Measurements from ENCODE around the gene JPH4. TPM values are rescaled to one million over a fixed set of nuclear protein-coding genes. Genes with fewer than 3 reads are reported as not detected.

The JPH4 gene
- total RNA-seq, 1 experiment from 2014 or later = 50.1 TPM

DNA sequence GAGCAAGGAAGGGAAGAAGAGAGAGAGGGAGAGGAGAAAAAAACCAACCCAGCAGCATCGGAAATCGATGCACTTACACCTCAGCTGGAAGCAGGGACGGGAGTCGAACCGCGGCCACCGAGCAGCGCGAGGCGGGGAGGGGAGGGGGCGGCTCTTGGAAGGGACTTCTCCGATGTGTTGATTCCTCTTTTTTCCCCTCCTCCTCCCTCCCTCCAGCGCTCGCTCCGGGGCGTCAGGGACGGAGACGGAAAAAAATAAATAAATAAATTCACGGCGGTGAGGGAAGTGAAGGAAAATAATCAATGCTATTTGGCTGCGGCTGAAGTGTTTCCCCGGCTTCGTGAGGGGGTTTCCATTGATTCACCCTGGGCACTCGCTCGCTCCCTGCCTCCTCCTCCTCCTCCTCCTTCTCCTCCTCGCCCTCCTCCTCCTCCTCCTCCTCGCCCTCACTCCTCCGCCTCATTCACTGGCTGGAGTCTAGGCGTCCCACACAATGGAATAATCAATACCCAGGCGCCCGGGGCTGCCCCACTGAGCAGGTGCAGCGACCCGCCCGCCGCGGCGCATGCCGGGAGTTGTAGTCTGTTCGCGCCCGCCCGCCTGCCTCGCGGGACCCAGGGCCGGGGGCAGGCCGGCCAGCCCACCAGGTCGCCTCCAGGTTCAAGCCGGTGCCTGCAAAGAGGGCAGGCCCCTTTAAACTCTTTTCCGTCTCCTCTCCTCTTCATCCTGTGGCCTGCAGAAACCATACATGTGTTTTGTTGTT lies 27.1 kb downstream of the JPH4 start, which contains the start of gene ZFHX2 (continued):
- TF ChIP-seq ZNF423 (CRISPR knock-in tag; IDR thresholded peaks at IDR 0.05) = no peak
- peak; percentile 26; the same call in 1 of the 2 replicates for TF ChIP-seq TEAD1 (CRISPR knock-in tag; IDR thresholded peaks at IDR 0.05)
- TF ChIP-seq, protein P1, sequence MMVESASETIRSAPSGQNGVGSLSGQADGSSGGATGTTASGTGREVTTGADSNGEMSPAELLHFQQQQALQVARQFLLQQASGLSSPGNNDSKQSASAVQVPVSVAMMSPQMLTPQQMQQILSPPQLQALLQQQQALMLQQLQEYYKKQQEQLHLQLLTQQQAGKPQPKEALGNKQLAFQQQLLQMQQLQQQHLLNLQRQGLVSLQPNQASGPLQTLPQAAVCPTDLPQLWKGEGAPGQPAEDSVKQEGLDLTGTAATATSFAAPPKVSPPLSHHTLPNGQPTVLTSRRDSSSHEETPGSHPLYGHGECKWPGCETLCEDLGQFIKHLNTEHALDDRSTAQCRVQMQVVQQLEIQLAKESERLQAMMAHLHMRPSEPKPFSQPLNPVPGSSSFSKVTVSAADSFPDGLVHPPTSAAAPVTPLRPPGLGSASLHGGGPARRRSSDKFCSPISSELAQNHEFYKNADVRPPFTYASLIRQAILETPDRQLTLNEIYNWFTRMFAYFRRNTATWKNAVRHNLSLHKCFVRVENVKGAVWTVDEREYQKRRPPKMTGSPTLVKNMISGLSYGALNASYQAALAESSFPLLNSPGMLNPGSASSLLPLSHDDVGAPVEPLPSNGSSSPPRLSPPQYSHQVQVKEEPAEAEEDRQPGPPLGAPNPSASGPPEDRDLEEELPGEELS (CRISPR knock-in tag; IDR thresholded peaks at IDR 0.05) = no peak
- TF ChIP-seq, protein P2, sequence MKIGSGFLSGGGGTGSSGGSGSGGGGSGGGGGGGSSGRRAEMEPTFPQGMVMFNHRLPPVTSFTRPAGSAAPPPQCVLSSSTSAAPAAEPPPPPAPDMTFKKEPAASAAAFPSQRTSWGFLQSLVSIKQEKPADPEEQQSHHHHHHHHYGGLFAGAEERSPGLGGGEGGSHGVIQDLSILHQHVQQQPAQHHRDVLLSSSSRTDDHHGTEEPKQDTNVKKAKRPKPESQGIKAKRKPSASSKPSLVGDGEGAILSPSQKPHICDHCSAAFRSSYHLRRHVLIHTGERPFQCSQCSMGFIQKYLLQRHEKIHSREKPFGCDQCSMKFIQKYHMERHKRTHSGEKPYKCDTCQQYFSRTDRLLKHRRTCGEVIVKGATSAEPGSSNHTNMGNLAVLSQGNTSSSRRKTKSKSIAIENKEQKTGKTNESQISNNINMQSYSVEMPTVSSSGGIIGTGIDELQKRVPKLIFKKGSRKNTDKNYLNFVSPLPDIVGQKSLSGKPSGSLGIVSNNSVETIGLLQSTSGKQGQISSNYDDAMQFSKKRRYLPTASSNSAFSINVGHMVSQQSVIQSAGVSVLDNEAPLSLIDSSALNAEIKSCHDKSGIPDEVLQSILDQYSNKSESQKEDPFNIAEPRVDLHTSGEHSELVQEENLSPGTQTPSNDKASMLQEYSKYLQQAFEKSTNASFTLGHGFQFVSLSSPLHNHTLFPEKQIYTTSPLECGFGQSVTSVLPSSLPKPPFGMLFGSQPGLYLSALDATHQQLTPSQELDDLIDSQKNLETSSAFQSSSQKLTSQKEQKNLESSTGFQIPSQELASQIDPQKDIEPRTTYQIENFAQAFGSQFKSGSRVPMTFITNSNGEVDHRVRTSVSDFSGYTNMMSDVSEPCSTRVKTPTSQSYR (CRISPR knock-in tag; IDR thresholded peaks at IDR 0.05) = no peak
- TF ChIP-seq, protein P3, sequence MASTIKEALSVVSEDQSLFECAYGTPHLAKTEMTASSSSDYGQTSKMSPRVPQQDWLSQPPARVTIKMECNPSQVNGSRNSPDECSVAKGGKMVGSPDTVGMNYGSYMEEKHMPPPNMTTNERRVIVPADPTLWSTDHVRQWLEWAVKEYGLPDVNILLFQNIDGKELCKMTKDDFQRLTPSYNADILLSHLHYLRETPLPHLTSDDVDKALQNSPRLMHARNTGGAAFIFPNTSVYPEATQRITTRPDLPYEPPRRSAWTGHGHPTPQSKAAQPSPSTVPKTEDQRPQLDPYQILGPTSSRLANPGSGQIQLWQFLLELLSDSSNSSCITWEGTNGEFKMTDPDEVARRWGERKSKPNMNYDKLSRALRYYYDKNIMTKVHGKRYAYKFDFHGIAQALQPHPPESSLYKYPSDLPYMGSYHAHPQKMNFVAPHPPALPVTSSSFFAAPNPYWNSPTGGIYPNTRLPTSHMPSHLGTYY (CRISPR knock-in tag; IDR thresholded peaks at IDR 0.05) = no peak
- TF ChIP-seq, protein P4, sequence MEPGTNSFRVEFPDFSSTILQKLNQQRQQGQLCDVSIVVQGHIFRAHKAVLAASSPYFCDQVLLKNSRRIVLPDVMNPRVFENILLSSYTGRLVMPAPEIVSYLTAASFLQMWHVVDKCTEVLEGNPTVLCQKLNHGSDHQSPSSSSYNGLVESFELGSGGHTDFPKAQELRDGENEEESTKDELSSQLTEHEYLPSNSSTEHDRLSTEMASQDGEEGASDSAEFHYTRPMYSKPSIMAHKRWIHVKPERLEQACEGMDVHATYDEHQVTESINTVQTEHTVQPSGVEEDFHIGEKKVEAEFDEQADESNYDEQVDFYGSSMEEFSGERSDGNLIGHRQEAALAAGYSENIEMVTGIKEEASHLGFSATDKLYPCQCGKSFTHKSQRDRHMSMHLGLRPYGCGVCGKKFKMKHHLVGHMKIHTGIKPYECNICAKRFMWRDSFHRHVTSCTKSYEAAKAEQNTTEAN (CRISPR knock-in tag; IDR thresholded peaks at IDR 0.05) = 0 out of 2 replicates have a peak, but pooled peaks have one; percentile 33
- TF ChIP-seq OVOL2 (CRISPR knock-in tag; IDR thresholded peaks at IDR 0.05; ENCODE audit: borderline replicate concordance) = no peak
- TF ChIP-seq RELA (CRISPR knock-in tag; IDR thresholded peaks at IDR 0.05; ENCODE audit: borderline replicate concordance) = no peak
- TF ChIP-seq, protein P5, sequence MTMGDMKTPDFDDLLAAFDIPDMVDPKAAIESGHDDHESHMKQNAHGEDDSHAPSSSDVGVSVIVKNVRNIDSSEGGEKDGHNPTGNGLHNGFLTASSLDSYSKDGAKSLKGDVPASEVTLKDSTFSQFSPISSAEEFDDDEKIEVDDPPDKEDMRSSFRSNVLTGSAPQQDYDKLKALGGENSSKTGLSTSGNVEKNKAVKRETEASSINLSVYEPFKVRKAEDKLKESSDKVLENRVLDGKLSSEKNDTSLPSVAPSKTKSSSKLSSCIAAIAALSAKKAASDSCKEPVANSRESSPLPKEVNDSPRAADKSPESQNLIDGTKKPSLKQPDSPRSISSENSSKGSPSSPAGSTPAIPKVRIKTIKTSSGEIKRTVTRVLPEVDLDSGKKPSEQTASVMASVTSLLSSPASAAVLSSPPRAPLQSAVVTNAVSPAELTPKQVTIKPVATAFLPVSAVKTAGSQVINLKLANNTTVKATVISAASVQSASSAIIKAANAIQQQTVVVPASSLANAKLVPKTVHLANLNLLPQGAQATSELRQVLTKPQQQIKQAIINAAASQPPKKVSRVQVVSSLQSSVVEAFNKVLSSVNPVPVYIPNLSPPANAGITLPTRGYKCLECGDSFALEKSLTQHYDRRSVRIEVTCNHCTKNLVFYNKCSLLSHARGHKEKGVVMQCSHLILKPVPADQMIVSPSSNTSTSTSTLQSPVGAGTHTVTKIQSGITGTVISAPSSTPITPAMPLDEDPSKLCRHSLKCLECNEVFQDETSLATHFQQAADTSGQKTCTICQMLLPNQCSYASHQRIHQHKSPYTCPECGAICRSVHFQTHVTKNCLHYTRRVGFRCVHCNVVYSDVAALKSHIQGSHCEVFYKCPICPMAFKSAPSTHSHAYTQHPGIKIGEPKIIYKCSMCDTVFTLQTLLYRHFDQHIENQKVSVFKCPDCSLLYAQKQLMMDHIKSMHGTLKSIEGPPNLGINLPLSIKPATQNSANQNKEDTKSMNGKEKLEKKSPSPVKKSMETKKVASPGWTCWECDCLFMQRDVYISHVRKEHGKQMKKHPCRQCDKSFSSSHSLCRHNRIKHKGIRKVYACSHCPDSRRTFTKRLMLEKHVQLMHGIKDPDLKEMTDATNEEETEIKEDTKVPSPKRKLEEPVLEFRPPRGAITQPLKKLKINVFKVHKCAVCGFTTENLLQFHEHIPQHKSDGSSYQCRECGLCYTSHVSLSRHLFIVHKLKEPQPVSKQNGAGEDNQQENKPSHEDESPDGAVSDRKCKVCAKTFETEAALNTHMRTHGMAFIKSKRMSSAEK (CRISPR knock-in tag; IDR thresholded peaks at IDR 0.05; ENCODE audit: borderline replicate concordance) = no peak
- TF ChIP-seq ESRRA (CRISPR knock-in tag; IDR thresholded peaks at IDR 0.05; ENCODE audit: borderline replicate concordance) = no peak
- peak; percentile 100 for TF ChIP-seq ZNF263 (CRISPR knock-in tag; IDR thresholded peaks at IDR 0.05; ENCODE audit: low read depth)
- peak; percentile 49; the same call in 1 of the 2 replicates for TF ChIP-seq NFE2L1 (CRISPR knock-in tag; IDR thresholded peaks at IDR 0.05)
- TF ChIP-seq, protein P6, sequence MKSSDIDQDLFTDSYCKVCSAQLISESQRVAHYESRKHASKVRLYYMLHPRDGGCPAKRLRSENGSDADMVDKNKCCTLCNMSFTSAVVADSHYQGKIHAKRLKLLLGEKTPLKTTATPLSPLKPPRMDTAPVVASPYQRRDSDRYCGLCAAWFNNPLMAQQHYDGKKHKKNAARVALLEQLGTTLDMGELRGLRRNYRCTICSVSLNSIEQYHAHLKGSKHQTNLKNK (CRISPR knock-in tag; IDR thresholded peaks at IDR 0.05) = no peak
- peak; percentile 97; the same call in 1 of the 2 replicates for TF ChIP-seq ELF4 (CRISPR knock-in tag; IDR thresholded peaks at IDR 0.05; ENCODE audit: low read depth)
- peak; percentile 36; the same call in 1 of the 2 replicates for TF ChIP-seq GABPB1 (CRISPR knock-in tag; IDR thresholded peaks at IDR 0.05)
- peak; percentile 75 for TF ChIP-seq SP1 (CRISPR knock-in tag; conservative IDR thresholded peaks at IDR 0.05)

Data from WTC11 (cell line).